Measurements from ENCODE around the gene FANCI.

Gene FANCI

DNA sequence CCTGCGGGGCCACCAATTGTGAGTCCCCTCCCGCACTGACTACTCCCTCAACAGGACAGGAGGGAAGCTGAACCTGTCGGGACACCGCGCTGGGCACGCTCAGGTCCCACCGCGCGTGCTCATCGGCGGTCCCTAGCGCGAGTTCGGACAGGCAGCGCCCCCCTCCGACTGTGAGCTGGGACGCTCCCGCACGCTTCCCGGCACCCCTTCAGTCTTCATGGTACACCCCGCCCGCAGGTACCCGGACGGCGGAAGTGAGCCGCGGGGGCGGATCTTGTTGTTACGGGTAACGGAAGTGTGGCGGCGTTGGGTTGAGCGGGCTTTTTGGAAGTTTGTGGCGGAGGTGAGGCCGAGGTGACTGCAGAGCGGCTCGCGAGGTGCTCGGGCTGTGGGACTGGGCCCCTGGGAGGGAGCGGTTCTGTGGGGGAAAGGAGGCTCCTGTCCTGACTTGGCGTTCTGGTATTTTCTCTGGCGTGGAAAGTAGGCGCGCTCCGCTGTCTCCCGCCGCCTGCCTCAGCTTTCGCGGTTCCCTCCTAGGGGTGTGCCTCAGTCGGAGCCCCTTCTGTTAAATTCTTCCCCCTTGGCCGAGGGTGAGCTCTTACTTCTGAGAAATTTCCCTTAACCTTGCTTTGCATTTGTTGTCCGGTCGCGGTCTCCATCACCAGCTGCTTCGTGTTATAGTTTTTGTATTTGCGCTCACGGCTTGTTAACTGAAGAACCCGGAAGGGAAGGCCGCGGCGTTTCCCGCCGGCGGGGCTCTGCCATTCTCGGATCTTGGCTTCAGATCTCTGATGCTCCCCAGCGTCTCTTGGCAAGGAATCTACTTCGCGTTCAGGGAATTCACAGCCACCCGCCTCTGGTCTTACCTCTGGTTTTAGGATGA lies at the start of gene FANCI:
Gene FANCI (plus strand): TSS at position 289 of the 883 bp plus-strand sequence. CDS start 3,669 bp downstream, outside the sequence.
- DNase-seq: peak; percentile 75

GRCh38 chr15:89194608-89195007 lies 49.2 kb upstream of the FANCI start:
- DNase-seq: no peak

GRCh38 chr15:89195836-89196235 lies 47.9 kb upstream of the FANCI start:
- no peak for DNase-seq

DNA sequence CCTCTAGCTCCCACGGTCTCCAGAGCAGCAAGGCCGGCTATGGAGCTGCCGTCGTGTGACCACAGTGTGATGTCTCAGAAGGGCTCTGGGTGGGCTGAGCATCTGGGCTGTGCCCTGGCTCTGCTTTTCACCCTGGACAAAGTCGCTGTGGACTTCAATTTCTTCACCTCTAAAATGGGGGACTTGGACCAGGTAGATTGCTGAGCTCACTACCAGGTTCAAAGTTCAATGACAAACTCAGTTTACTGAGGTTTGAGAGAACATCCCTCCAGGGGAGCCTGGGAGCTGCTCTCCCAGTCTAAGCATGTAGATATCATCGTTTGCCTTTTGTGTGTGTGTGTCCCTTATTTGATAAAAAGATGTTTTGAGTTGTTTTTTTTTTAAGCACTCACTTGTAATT lies 47.5 kb upstream of the FANCI start:
- DNase-seq: no peak

- DNase-seq: no peak
These were observed 46.8 kb upstream of the FANCI start for GRCh38 chr15:89196994-89197393.

DNA sequence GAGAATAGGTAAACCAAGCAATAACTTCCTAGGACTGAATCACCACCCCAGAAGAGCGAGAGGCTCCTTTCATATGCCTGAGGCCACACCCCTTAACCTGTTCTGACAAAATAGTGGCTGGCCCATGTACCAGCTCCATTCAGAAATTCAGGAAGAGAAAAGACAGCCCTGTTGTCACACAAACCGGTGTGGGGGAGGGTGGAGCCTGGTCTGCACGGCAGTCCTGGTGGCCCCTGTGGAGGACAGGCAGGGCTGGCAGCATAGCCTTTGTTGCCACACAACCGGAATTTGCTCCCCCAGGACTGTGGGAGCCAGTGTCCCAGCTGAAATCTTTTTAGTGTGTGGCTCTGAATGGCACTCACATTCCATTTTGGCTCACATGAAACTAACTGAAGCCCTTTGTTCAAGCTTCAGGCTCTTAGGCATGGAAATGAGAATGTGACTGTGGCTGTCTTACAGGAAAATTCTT lies 46.2 kb upstream of the FANCI start:
- DNase-seq: no peak

DNA sequence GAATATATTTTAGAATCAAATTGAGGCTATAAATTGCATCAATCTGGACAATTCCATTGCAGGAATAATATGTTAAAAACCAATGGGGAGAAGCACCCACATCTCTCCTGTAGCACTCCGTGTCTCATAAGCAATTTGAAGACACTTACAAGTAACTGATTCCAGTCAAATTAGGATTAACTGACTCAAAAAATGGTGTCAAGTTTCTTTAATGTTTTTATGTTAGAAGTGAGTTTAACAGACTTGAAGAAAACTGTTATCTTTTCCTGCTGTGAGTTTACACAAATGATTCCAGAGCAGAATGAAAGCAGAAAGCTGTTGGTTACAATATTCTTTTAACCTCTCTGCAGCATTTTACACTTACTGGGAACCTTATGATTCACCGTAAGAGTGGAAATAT lies 45.6 kb upstream of the FANCI start:
- no peak for DNase-seq

DNA sequence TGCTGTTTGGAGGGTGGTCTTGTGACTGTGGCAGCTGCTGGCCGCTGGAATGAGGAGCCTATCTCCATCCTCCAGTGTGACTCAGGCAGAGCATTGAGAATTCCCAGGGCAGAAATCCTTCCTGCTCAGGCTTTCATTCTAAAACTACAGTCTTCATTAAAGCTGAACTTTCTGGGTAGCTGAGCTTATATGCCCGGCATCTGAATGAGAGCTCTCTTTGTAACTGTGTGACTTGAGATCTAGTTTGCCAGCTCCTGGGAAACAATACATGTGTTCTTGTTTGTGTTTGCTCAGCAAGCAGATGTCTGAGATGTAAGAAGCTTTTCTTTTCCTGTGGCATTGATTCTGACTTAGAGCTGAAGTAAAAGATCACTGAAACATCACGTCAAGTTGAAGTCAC lies 44.8 kb upstream of the FANCI start:
- DNase-seq: no peak

- DNase-seq: no peak
These were observed 44.0 kb upstream of the FANCI start for GRCh38 chr15:89199746-89200145.

- DNase-seq: no peak
These were observed 43.6 kb upstream of the FANCI start for GRCh38 chr15:89200182-89200581.

GRCh38 chr15:89201465-89202005 lies 42.2 kb upstream of the FANCI start:
- DNase-seq: no peak

DNA sequence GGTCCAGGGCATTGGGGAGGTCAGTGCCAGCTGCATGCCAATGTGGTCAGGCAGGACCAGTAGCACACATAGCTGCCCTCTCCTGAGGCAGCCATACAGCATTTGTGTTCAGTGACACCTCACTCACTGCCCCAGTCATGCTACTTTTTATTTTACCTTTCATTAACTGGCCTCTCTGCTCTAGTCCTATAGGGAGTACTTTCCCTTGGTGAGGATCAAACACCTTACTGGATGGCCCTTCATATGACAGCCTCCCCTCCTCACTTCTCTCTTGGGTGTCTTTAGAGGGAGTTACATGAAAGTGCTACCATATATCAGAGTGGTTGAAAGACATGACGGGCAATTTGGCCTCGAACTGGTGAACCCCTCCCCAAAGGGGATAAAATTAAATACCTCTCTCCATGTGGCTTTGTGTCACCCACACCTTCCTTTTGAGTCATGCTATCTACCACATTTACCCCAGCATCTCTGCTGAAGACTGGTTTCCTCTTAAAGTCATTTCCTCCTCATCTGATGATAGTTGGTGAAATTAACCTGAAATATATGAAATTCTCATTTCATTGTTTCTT lies 40.0 kb upstream of the FANCI start:
- DNase-seq: no peak

GRCh38 chr15:89205991-89206585 lies 37.7 kb upstream of the FANCI start:
- DNase-seq: no peak

GRCh38 chr15:89206908-89207331 lies 36.9 kb upstream of the FANCI start:
- DNase-seq: no peak

GRCh38 chr15:89208256-89208655 lies 35.5 kb upstream of the FANCI start:
- DNase-seq: no peak

- no peak for DNase-seq
These were observed 34.7 kb upstream of the FANCI start for GRCh38 chr15:89209057-89209456.

DNA sequence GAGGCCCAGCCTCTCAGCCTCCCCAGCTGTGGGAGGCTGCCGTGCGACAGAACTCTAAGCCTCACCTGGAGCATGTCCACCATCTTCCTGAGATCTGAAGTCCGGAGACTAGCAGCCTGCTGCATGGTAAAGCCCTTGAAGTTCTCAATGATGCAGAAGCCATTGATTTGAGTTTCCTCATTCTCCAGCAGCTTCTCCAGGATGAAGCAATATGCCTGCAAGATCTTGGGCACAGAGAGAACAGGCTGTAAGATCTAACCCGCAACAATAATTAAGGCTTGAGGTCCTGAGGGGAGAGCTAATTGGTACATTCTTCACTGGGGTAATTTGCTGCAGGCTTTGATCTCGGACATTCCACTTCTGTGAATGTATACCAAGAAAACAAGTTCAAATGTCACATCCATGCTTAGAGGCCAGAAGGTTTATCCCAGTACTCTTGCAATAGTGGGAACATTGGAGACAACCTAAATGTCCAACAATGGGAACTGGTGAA lies 32.1 kb upstream of the FANCI start:
- no peak for DNase-seq

- DNase-seq: no peak
These were observed 28.2 kb upstream of the FANCI start for GRCh38 chr15:89215627-89216026.

- no peak for DNase-seq
These were observed 26.7 kb upstream of the FANCI start for GRCh38 chr15:89217031-89217430.

DNA sequence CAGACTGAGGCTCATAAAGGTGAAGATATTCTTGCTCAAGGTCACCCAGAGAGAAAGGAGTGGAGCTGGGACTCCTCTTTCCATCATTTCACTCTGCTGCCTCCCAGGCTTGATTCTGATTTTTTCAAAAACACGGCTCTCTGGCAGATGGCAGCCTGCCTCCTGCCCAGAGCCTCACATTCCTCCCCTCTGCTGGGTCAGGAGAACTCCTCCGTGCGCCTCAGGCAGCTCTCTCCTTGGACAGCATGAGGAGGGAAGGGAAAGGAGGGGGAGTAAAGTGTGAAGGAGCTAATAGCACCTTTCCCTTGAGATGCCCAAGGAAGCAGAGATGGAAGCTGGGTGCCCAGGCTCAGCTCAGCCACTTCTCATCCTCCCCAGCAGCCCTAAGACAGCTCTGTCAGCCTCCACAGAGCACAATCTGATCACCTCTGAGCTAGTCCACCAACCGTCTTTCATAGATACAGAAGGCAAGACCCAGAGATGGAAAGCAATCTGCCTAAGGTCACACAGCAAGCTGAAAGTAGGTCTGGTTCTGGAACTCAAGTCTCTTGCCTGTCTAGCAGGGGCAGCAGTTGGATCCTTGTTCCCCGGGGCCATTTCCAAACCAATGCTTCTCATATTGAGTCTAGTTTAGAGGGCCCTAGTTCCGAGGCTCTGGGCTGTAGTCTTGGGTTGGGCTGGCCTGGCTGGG lies 25.9 kb upstream of the FANCI start:
- DNase-seq: no peak

GRCh38 chr15:89218531-89218930 lies 25.2 kb upstream of the FANCI start:
- DNase-seq: no peak

DNA sequence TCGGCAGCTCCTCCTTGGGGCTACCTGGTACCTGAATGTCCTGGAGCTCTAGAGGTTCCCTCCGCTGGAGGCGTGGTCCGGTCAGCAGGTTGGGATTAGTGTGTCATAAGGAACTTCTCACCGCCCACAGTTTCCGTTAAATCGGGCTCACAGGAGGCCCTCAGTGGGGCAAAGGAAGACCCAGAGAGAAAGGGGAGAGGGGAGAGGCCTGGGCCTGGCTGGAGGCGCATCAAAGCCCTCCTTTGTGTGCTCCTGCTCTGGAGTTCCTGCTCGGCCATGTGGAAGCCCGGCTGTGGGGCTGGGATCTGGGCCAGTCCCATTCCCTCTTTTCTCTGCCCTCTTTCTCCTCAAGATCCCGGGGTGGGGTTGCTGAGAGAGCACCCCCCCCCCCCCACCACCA lies 22.2 kb upstream of the FANCI start, which contains the start of gene RLBP1:
Gene RLBP1 (minus strand): TSS at position 37 of the 400 bp plus-strand sequence. CDS start 2,604 bp downstream, outside the sequence.
- no peak for DNase-seq

DNA sequence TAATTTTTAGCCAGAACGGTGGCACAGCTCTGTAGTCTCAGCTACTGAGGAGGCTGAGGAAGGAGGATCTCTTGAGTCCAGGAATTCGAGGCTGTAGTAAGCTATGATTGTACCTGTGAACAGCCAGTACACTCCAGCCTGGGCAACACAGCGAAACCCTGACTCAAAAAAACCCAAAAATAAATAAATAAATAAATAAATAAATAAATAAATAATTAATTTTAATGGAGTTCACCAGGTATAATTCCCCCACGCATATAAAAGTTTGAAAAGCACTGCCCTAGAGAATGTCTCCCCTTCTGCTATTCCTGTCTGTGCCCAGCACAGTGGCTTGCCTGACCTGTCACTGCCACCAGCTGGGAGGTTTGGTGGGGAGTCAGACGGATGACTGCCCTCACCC lies 18.2 kb upstream of the FANCI start:
- DNase-seq: no peak
